CD4-positive, alpha-beta T cell treated with Interleukin-6 at 100 ng/mL for 8 hours (primary cell): ENCODE results near the gene RAD54L2.
"Not testable (repeated sequence)": the region's sequence is repeated elsewhere in the genome, so short reads cannot be mapped to it uniquely, and the experiment has no call there.

Source experiments
- DNase-seq: peaks from one replicate; pipeline ENCODE4 v3.0.0-alpha.2; 2020; ENCODE audit warnings: mixed read lengths, low spot score

RAD54L2 gene

GRCh38 chr3:51538459-51539290 is at the start of gene RAD54L2:
Gene RAD54L2, plus strand, starts transcription at chr3:51538719. Its CDS starts 51,702 bp downstream, at chr3:51590421.
- peak; percentile 63 for DNase-seq

DNA sequence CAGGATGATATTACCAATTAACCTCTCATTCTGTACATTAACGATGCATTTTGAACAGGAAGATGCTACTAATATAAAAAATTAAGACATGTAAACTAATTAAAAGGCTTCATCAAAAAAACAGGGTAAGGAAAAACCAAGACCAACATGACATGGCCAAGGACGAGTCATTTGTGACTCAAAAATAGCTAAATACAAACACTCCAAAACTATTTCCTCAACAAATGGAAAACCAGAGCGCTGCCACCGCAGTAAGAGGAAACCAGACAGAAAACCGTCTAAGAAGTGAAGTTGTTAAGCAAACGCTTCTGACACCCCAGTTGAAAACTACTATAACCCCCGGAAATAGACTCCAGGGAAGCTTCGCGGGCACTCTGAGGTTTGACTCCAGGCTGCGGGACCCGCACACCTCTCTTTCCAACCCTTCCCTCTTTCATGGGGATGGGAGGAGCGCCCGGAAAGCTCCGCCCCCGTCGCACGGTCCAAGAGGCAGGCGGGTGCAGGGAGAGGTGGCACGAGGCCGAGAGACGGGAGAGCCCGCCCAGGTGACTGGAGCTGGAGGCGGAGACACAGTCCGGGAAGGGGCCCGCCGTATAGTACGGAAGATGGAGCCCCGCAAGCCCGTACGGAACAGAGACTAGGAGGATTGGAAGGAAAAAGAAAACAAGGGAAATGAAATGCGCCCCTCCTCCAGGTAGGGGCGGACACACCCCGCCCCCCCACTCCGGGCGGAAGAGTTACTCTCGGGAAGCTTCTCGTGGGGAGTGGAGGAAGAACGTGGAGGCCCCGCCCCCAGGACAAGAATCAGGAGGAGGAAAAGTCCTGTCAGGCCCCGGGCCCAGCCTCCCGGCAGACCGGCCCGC is 39.4 kb upstream of the RAD54L2 start:
- peak; percentile 79 for DNase-seq

DNA sequence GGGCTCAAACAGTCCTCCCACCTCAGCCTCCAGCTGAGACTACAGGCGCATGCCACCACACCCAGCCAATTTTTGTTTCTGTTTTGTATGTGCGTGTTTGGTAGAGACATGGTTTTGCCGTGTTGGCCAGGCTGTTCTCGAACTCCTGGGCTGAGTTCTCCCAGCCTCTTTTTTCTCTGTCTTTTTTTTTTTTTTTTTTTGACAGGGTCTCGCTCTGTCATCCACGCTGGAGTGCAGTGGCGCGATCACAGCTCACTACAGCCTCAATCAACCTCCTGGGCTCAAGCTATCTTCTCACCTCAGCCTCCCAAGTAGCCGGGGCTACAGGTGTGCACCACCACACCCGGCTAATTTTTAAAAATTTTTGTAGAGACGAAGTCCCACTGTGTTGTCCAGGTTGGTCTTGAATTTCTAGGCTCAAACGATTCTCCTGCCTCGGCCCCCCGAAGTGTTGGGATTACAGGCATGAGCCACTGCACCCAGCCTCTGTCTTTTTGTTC is 37.8 kb upstream of the RAD54L2 start:
- no peak for DNase-seq

DNA sequence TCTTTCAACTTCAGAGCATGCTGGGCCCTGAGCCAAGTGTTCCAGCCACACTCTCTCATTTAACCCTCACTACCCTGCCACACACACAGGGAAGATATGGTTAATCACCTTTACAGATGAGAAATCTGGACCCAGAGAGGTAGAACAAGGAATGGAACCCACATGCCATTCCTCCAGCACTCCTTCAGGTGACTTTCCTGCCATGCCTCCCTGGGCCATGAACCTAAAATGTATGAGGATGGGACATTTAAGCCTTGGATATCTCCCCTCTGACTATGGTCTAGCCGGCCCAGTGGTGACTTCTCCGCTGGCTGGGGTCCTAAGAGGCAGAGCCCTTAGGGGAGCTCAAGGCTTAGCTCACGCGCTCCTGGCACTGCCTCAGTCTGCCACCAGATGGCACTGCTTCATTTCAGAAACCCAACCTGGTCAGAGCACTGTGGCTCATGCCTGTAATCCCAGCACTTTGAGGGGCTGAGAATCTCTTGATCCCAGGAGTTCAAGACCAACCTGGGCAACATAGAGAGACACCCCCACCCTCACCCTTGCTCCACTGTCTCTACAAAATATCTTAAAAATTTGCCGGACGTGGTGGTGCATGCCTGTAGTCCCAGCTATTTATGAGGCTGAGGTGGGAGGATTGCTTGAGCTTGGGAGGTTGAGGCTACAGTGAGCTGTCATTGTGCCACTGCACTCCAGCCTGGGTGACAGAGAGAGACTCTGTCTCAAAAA is 36.5 kb upstream of the RAD54L2 start:
- DNase-seq = peak; percentile 75

DNA sequence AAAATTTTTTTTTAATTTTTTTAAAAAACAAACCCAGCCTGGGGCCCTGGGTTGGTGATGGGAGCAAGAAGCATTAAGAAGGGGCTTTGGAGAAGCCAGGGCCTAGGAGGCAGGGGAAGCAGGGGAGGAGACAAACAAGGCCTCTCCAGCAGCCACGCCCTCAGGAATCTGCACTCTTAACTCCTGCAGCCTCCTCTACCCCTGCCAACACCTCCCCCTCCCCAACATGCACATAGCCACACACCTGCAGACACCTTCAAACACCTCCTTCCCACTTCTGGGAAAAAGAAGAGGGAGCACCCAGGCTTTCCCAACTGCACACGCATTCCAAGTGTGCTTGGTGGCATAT is 36.0 kb upstream of the RAD54L2 start:
- no peak for DNase-seq

DNA sequence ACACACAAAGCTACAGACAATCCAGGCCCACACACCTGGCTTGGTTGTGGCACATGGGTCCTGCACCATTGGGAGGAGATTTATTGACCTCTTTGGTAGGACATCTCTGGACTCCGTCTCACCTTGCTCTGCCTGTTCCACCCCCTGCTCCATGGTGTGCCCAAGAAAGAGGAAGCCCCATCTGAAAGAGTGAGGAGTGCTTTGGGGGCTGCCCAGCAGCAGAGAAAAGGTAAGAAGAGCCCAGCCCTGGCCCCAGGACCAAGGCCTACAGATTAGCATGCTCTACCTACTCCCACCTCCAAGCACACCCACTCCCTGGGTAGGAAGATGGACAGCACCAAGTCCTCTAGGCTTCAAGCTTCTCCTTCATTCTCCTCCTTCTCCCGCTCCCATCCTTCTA is 35.5 kb upstream of the RAD54L2 start:
- no peak for DNase-seq

DNA sequence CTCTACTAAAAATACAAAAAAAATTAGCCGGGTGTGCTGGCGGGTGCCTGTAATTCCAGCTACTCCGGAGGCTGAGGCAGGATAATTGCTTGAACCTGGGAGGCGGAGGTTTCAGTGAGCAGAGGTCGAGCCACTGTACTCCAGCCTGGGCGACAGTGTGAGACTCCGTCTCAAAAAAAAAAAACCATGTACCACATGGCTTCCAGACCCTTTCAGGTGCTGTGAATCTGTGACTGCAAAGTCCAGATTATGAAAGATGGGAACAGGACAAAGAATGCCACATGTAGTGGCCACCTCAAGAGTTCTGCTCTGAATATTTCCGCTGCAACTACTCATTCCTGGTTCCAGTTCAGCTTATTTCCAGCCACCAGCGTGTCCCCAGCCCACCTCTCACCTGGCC is 30.3 kb upstream of the RAD54L2 start:
- no peak for DNase-seq

DNA sequence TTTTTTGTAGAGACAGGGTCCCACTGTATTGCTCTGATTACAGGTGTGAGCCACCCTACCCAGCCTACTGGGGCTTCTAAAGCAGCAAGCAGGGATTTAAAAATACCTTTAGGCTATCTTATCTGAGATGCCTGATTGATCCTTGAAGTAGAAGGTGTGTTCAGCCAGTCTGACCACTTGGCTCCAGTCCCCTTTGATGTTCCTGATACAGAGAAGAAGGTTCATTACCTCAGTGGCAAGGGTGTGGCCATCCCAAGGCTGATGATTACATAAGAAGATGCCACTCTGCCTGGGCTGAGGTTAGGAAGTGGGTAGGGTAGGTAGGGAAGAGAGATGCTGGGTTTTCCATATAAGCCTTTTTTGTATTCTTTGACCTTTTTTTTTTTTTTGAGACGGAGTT is 27.5 kb upstream of the RAD54L2 start:
- no peak for DNase-seq

DNA sequence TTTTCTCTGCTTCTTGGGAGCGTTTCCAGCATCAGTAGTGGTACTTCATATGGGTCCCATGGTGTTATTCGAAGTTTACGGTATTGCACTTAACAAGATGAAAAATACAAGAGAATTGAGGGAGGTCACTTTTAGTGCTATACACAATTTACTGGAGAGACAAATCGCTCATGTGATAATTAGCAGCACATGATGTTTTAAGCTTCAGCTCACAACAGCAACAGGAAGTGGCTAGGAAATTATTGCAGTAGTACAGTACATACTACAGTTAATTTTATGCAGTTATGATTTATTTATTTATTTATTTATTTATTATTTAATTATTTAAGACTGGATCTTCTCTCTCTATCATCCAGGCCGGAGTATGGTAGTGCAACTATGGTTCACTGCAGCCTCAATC is 24.3 kb upstream of the RAD54L2 start:
- no peak for DNase-seq

GRCh38 chr3:51519848-51520247 is 18.7 kb upstream of the RAD54L2 start:
- DNase-seq = no peak

DNA sequence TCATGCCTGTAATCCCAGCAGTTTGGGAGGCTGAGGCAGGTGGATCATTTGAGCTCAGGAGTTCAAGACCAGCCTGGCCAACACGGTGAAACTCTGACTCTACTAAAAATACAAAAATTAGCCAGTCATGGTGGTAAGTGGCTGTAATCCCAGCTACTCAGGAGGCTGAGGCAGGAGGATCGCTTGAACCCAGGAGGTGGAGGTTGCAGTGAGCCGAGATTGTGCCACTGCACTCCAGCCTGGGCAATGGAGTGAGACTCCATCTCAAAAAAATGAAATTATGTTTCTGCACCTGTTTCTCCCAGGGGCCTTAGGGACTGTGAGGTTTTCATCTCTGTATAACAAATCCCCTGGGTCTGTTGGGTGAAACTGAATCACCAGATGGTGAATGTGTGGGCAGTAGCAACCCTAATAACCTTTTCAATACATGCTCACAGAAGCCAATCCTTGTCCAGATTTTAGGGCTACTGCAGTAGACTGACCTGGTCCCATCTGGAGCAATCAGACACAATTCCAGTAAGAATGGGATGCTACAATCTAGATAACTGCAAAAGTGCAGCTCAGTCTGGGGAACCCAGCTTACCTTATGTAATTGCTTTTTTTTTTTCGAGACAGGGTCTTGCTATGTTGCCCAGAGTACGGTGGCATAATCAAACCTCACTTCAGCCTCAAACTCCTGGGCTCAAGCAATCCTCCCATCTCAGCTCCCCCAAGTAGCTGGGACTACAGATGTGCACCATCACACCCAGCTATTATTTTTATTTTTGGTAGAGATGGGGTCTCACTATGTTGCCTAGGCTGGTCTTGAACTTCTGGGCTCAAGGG is 17.4 kb upstream of the RAD54L2 start:
- DNase-seq = not testable (repeated sequence)

DNA sequence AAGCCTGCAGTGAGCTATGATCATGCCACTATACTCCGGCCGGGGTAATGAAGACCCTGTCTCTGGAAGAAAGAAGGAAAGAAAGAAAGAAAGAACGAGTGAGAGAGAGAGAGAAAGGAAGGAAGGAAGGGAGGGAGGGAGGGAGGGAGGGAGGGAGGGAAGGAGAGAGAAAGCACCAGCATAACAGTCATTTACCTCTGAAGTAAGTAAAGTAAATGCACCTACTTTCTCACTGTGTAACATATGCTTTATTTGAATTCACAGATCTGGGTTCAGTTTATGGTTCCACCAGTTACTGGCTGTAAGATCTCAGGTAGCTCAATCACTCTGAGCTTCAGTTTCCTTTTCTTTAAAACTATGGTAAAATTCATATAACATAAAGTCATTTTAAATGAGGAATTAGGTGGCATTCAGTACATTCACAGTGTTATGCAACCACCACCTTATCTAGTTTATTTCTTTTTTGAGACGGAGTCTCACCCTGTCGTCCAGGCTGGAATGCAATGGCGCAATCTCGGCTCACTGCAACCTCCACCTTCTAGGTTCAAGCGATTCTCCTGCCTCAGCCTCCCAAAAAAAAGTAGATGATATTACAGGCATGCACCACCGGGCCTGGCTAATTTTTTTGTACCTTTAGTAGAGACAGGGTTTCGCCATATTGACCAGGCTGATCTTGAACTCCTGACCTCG is 16.1 kb upstream of the RAD54L2 start:
- DNase-seq = no peak

- DNase-seq = not testable (repeated sequence)
Measured at GRCh38 chr3:51524874-51525273, 13.6 kb upstream of the RAD54L2 start.

GRCh38 chr3:51530485-51530884 is 8.0 kb upstream of the RAD54L2 start:
- DNase-seq = no peak

GRCh38 chr3:51535146-51536019 is 3.1 kb upstream of the RAD54L2 start:
- no peak for DNase-seq

DNA sequence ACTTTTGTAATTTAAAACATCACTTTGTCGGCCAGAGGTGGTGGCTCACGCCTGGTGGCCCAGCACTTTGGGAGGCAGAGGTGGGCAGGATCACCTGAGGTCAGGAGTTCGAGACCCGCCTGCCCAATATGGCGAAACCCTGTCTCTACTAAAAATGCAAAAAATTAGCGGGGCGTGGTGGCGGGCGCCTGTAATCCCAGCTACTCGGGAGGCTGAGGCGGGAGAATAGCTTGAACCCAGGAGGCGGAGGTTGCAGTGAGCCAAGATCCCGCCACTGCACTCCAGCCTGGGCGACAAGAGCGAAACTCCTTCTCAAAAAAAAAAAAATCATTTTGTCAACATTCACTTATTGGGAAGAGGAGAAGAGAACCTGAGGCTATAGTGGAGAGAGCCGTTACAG is 888 bp upstream of the RAD54L2 start:
- not testable (repeated sequence) for DNase-seq

GRCh38 chr3:51538115-51538458 is 432 bp upstream of the RAD54L2 start:
- DNase-seq = no peak

- peak; percentile 2 for DNase-seq
Measured at GRCh38 chr3:51539291-51539941, 897 bp downstream of the RAD54L2 start.

DNA sequence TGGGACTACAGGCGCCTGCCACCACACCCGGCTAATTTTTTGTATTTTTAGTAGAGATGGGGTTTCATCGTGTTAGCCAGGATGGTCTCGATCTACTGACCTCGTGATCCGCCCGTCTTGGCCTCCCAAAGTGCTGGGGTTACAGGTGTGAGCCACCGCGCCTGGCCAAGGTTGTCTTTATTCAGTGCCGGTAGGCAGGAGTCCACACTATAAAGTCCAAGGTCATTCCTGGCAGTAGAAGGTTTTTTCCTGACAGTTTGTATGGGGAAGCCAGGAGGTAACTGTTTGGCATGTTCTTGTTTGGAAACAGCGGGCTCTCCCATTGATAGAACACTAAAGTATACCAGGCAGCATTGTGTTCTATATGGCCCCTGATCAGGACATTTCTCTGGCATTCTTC is 4.1 kb downstream of the RAD54L2 start:
- DNase-seq = not testable (repeated sequence)
